Tibial nerve (tissue), 4 donors: ENCODE results near the gene HS3ST1.

ENCODE experiments used
- CTCF ChIP-seq, 5 experiments: fragments of 200-600 bp in 3 of 5; fragments of 450-650 bp in 2 of 5; sonication (generic) in 3 of 5; IDR thresholded peaks; one replicate each; pipeline ENCODE4 v1.5.1; 2016 to 2019; ENCODE audit warnings: antibody characterized with exemption in 5 of 5, mild to moderate bottlenecking in 3 of 5, moderate library complexity in 2 of 5
- EP300 ChIP-seq, 2 donors: sonication (generic); formaldehyde crosslinking; IDR thresholded peaks; one replicate each; pipeline ENCODE4 v1.6.1; 2017; ENCODE audit warnings: antibody characterized with exemption in 2 of 2, mild to moderate bottlenecking in 1 of 2
- POLR2A ChIP-seq, 2 donors: fragments of 450-650 bp; IDR thresholded peaks; one replicate each; pipeline ENCODE4 v1.6.1; 2017; ENCODE audit warnings: antibody characterized with exemption in 2 of 2, mild to moderate bottlenecking in 2 of 2, moderate library complexity in 2 of 2

- TF ChIP-seq POLR2A (IDR thresholded peaks at IDR 0.05) = no peak
- TF ChIP-seq CTCF (IDR thresholded peaks at IDR 0.05) = no peak
- no peak for TF ChIP-seq EP300 (IDR thresholded peaks at IDR 0.05)
Measured at GRCh38 chr4:11355226-11355625, 73.5 kb downstream of the HS3ST1 start.
